Mesothelial cell of epicardium (in vitro differentiated cells): ENCODE measurements around the gene OBP2A. TPM values are rescaled to one million over a fixed set of nuclear protein-coding genes. Genes with fewer than 3 reads are reported as not detected.

ENCODE experiments used
- DNase-seq, 2 experiments: peaks; one replicate each; pipeline ENCODE4 v3.0.0; 2021; ENCODE audit warnings: low spot score in 2 of 2; ENCODE audit not compliant: unreplicated experiment in 2 of 2
- H3K27ac Mint-ChIP-seq: 2 replicates; pipeline ENCODE4 v1.8.0; 2021; ENCODE audit warnings: mixed read lengths
- H3K27me3 Mint-ChIP-seq: 2 replicates; pipeline ENCODE4 v1.8.0; 2021; ENCODE audit warnings: low read depth, mixed read lengths
- H3K36me3 Mint-ChIP-seq: 2 replicates; pipeline ENCODE4 v1.8.0; 2021; ENCODE audit warnings: mixed read lengths
- H3K4me1 Mint-ChIP-seq: 2 replicates; pipeline ENCODE4 v1.8.0; 2021; ENCODE audit warnings: mixed read lengths
- H3K4me3 Mint-ChIP-seq: 2 replicates; pipeline ENCODE4 v1.8.0; 2021; ENCODE audit warnings: mild to moderate bottlenecking, moderate library complexity, mixed read lengths
- H3K9me3 Mint-ChIP-seq: 2 replicates; pipeline ENCODE4 v1.8.0; 2021; ENCODE audit warnings: mixed read lengths
- CTCF ChIP-seq: fragments of 200-600 bp; sonication (generic); IDR thresholded peaks from one replicate; pipeline ENCODE4 v1.5.0; 2021; ENCODE audit warnings: antibody characterized with exemption; ENCODE audit not compliant: unreplicated experiment
- total RNA-seq: library from RNA; stranded (reverse); gene quantifications from 3 replicates; pipeline ENCODE4 v1.2.1, GENCODE V29; 2021

The OBP2A gene
- total RNA-seq, 1 donor from 2014 or later = not detected

DNA sequence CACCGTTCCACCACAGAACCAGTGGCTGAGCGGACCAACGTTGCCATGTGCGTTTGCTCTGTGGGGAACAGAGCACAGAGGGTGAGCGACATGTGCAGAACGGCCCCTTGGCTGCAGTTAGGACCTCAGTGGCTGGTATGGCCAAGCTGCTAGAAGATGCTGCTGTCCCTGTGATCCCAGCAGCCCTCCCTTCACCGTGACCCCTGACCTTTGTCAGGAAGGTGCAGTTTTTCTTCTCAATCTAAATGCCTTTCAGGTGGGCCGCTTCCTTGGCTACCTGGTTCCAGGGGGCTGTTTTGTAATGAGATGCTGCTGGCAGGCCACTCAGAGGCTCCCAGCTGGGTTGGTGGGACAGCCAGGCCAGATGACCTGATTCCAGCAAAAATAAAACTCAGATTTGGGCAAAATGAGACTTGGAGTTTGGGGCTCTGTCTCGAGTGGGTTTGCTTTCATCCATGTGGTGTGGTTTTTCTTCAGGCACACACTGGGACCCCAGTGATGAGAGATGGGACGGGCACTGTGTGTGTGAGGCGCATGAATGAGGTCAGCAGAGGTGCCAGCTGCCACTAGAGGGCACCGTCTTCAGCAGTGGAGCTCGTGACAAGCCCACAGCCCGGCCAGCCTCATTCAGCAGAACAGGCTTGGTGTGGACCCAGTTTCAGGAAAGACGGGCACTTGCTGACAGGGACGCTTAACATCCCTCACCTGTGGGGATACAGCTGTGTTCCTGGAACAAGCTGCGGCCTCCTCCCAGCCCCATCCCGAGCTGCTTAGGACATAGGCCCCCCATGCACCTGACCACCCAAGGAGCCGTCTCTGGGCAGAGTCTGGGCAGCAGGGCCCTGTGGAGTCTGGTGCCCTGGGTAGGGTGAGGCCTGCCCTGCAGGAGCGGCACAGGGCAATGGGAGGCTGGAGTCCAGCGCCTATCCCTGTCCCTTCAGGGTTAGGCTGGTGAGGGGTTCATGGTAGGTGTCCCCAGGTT is 41.4 kb upstream of the OBP2A start:
- Mint-ChIP-seq H3K27me3 (no peaks in the 10 kb centered on the region), H3K4me3 (no peak overlapping the region), H3K9me3 (peaks cover 9% of the 10 kb centered on the region), H3K27ac (no peak overlapping the region), H3K36me3 (peaks cover 7% of the 10 kb centered on the region), H3K4me1 (peaks cover 7% of the 10 kb centered on the region)
- DNase-seq = no peak
- TF ChIP-seq CTCF = peak; percentile 47

- Mint-ChIP-seq H3K9me3 (peaks cover 10% of the 10 kb centered on the region), H3K36me3 (peaks cover 7% of the 10 kb centered on the region), H3K27ac (no peak overlapping the region), H3K4me3 (no peak overlapping the region), H3K4me1 (peaks cover 7% of the 10 kb centered on the region), H3K27me3 (no peaks in the 10 kb centered on the region)
- DNase-seq = no peak
- no peak for TF ChIP-seq CTCF
Measured at GRCh38 chr9:135505406-135506187, 40.3 kb upstream of the OBP2A start.

DNA sequence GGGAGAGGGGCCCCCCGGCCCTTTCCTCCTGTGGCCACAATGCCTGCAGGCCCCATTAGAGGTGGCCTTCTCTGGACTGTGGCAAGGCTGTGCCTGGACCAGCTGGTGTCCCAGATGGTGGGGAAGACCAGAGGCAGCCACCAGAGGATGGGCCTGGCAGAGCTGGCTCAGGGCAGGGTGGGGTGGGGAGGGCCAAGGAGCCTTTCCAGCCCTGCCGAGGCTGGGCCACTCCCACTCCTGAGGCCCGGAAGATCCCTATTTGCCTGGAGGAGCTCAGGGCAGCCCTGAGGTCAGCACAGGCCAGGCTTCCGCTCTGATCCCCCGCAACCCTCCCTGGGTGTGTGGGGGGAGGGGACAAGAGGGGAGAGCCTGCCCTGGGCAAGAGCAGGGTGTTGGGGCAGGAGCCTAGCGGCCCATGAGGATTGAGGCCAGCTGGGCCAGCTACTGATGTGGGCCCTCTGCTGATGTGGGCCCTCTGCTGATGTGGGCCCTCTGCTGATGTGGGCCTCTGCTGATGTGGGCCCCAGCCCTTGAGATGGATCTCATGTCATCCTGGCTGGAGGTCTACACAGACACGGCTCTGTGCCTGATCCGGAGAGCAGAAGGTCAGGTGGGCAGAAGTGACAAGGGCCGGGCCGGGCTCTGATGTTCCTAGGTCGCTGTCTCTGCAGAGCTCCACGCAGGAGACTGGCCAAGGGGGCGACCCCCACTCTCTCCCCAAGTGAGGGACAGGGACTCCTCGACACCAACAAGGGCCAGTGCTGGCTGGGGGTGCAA is 39.4 kb upstream of the OBP2A start:
- Mint-ChIP-seq H3K27ac (no peak overlapping the region), H3K9me3 (peaks cover 10% of the 10 kb centered on the region), H3K4me1 (peaks cover 6% of the 10 kb centered on the region), H3K36me3 (peaks cover 7% of the 10 kb centered on the region), H3K27me3 (no peaks in the 10 kb centered on the region), H3K4me3 (no peak overlapping the region)
- TF ChIP-seq CTCF = no peak
- DNase-seq = no peak

DNA sequence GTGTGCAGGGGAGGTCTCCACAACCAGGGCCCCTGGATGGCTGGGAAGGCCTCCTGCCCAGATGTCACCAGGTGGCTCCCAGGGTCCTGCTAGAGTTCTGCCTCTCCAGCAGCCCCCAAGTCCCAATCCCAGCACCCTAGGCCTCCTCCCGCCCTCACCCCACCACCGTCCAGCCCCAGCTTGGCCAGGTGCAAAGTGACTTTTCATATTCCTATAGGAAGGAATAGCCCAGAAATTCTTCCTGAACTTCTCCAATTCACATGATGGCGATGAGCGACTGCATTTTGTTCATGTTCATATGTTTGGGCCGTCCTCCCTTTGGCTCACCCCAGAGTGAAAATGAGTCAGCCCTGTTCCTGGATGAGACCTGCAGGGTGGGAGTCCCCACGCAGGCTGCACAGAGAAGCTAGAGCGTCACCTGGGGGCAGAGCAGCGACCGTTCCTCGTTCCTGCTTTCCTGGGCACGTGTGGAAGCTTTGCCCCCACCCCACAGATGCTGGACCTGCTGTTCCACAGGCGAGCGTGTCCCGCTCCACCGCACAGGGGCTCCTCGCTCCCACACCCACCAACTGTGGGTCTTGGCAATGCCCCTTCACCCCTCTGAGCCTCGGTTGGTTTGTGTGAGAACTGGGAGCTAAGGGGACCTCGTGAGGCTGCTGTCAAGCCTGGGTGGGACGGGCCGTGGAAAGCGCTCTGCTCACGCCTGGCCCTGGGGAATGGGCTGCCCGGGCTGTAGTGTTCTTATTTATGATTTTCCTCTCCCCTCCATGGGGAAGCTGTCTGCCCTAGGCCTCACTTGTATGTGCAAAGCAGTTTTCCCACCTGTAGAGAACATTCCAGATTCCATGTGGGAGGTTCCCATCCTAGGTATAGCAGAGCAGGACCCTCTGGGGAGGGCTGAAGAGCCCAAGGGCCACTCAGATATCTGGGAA is 38.6 kb upstream of the OBP2A start:
- no peak overlapping the region for H3K27ac Mint-ChIP-seq
- H3K9me3 Mint-ChIP-seq = peaks cover 10% of the 10 kb centered on the region
- H3K36me3 Mint-ChIP-seq = peaks cover 5% of the 10 kb centered on the region
- H3K4me1 Mint-ChIP-seq = no peaks in the 10 kb centered on the region
- H3K4me3 Mint-ChIP-seq = no peak overlapping the region
- no peak for DNase-seq
- TF ChIP-seq CTCF = no peak
- no peaks in the 10 kb centered on the region for H3K27me3 Mint-ChIP-seq
